ENCODE data around the gene GATA3. TPM values are rescaled to one million over a fixed set of nuclear protein-coding genes. Genes with fewer than 3 reads are reported as not detected.

Gene GATA3
- total and polyA plus RNA-seq, 9 of the 15 experiments (the other 6 are each of a cell fraction or from before 2014, with no cell fraction given), result 0.01 to 0.24 (median 0.09) TPM; not detected in 6

GRCh38 chr10:8076933-8077332, 22.4 kb downstream of the GATA3 start:
- no peak for TF ChIP-seq CBX8 (IDR thresholded peaks at IDR 0.05; ENCODE audit: borderline replicate concordance, extremely low read depth, low read depth, low read length, poor library complexity, severe bottlenecking)
- TF ChIP-seq, protein P1, sequence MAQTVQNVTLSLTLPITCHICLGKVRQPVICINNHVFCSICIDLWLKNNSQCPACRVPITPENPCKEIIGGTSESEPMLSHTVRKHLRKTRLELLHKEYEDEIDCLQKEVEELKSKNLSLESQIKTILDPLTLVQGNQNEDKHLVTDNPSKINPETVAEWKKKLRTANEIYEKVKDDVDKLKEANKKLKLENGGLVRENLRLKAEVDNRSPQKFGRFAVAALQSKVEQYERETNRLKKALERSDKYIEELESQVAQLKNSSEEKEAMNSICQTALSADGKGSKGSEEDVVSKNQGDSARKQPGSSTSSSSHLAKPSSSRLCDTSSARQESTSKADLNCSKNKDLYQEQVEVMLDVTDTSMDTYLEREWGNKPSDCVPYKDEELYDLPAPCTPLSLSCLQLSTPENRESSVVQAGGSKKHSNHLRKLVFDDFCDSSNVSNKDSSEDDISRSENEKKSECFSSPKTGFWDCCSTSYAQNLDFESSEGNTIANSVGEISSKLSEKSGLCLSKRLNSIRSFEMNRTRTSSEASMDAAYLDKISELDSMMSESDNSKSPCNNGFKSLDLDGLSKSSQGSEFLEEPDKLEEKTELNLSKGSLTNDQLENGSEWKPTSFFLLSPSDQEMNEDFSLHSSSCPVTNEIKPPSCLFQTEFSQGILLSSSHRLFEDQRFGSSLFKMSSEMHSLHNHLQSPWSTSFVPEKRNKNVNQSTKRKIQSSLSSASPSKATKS (CRISPR knock-in tag; IDR thresholded peaks at IDR 0.05), result no peak
- TF ChIP-seq KLF10 (CRISPR knock-in tag; IDR thresholded peaks at IDR 0.05), result no peak
- no peak for TF ChIP-seq FOXA1 (IDR thresholded peaks at IDR 0.05; ENCODE audit: borderline replicate concordance)
- no peak for TF ChIP-seq EGR1 (conservative IDR thresholded peaks at IDR 0.05)
- no peak for TF ChIP-seq NR4A1 (CRISPR knock-in tag; IDR thresholded peaks at IDR 0.05)
- TF ChIP-seq NR4A1 (tag; IDR thresholded peaks at IDR 0.05), result no peak
- no peak for TF ChIP-seq ZNF143 (CRISPR knock-in tag; IDR thresholded peaks at IDR 0.05)
- no peak for DNase-seq (ENCODE audit: extremely low read depth in 1 of 4, low spot score in 3 of 4)
- 7% methylated on average over 3 of the region's 5 CpGs for WGBS (ENCODE audit: insufficient coverage, low coverage, missing lambda C conversion rate)
- no peak overlapping the region for H2AFZ ChIP-seq (ENCODE audit: low read depth, low read length)
- in situ Hi-C loops (cut with MboI), result no loop called here
- CTCF ChIA-PET (ENCODE audit: low intra/inter-chr PET ratio), result no interaction called here
- H3K27ac ChIP-seq (ENCODE audit: extremely low read depth, low read depth, low read length), result no peak overlapping the region
- no peaks in the 10 kb centered on the region for H3K79me2 ChIP-seq (ENCODE audit: control insufficient read depth, insufficient read depth, low read length)
- no peak overlapping the region for H3K4me2 ChIP-seq (ENCODE audit: insufficient read depth, low read length)
- FAIRE-seq, result no peak
- H3K4me3 ChIP-seq, result no peak overlapping the region
- peaks cover 0 to 3% of the 10 kb centered on the region in 2 experiments; a peak in 1 of 5 replicates for H3K4me1 ChIP-seq (replicated peaks in 1 of 2; ENCODE audit: control insufficient read depth in 2 of 2, insufficient read depth in 2 of 2, low read length in 2 of 2)
- H3K9me3 ChIP-seq (replicated peaks; ENCODE audit: control insufficient read depth, insufficient read depth, low read depth, low read length), result no peaks in the 10 kb centered on the region
- H4K20me1 ChIP-seq (replicated peaks; ENCODE audit: control insufficient read depth, insufficient read depth, low read length), result no peaks in the 10 kb centered on the region
- H3K36me3 ChIP-seq (ENCODE audit: control insufficient read depth, insufficient read depth, low read length), result no peaks in the 10 kb centered on the region
- POLR2A ChIA-PET, result interaction anchor here (0.6 kb wide), 1 partner anchor 83 kb away, joined by 3 read pairs; no protein-coding TSS in a partner anchor
- no TSS peak for BruUV-seq (replicated peaks)
- no peak for ATAC-seq
- no peaks in the 10 kb centered on the region for H3K9me1 ChIP-seq (ENCODE audit: control insufficient read depth, insufficient read depth, low read length)
- no peak overlapping the region for H3K9ac ChIP-seq (ENCODE audit: insufficient read depth in 1 of 2, low read depth in 2 of 2, low read length in 2 of 2)
- peaks cover 36 to 49% of the 10 kb centered on the region in 2 experiments for H3K27me3 ChIP-seq (ENCODE audit: control insufficient read depth in 2 of 2, insufficient read depth in 2 of 2, low read length in 2 of 2)
- intact Hi-C loops (cut with micrococcal nuclease), result no loop called here
